Activated CD8-positive, alpha-beta memory T cell treated with anti-CD3 and anti-CD28 coated beads for 36 hours (primary cell): Measurements from ENCODE around the gene FOLR3. TPM values are rescaled to one million over a fixed set of nuclear protein-coding genes. Genes with fewer than 3 reads are reported as not detected.
"Not testable (repeated sequence)": the region's sequence is repeated elsewhere in the genome, so short reads cannot be mapped to it uniquely, and the experiment has no call there.

Experiments
- CTCF ChIA-PET: fragments of 350-600 bp; sonication (Branson Sonifier 250); formaldehyde crosslinking; loops from one replicate; lab custom pipeline; 2021; ENCODE audit warnings: antibody characterized with exemption; lab: Charles Lee
- POLR2A ChIA-PET: fragments of 350-600 bp; sonication (Branson Sonifier 250); formaldehyde crosslinking; loops from one replicate; lab custom pipeline; 2021; ENCODE audit warnings: antibody characterized with exemption; lab: Charles Lee
- total RNA-seq, 2 experiments: library from RNA; stranded (reverse); gene quantifications; one replicate each; pipeline ENCODE4 v1.2.3, GENCODE V29; 2021

Gene FOLR3
- total RNA-seq, 2 experiments from 2014 or later: not detected

- CTCF ChIA-PET: interaction anchor here (0.6 to 1.6 kb wide), 2 partner anchors 28 to 81 kb away, joined by 3 to 9 read pairs; no protein-coding TSS in a partner anchor
These were observed 19.3 kb upstream of the FOLR3 start for GRCh38 chr11:72116019-72116755.

GRCh38 chr11:72119198-72119597, 16.3 kb upstream of the FOLR3 start:
- ChIA-PET CTCF (interaction anchor here (1.9 kb wide), 1 partner anchor 25 kb away, joined by 4 read pairs; no protein-coding TSS in a partner anchor), POLR2A (no interaction called here)

More at GRCh38 chr11:72116019-72116755, 19.3 kb upstream of the FOLR3 start:
- POLR2A ChIA-PET: no interaction called here

- CTCF ChIA-PET: interaction anchor here (1.0 kb wide), 1 partner anchor 23 kb away, joined by 3 read pairs; no protein-coding TSS in a partner anchor
- POLR2A ChIA-PET: interaction anchor here (0.6 kb wide), 1 partner anchor 18 kb away, joined by 4 read pairs; no protein-coding TSS in a partner anchor
These were observed 14.6 kb upstream of the FOLR3 start for GRCh38 chr11:72120930-72121329.

GRCh38 chr11:72122607-72123006, 12.9 kb upstream of the FOLR3 start:
- POLR2A ChIA-PET: interaction anchor here (0.6 kb wide), 1 partner anchor 36 kb away, joined by 8 read pairs; no protein-coding TSS in a partner anchor
- CTCF ChIA-PET: no interaction called here

- POLR2A ChIA-PET: no interaction called here
These were observed 12.3 kb upstream of the FOLR3 start for GRCh38 chr11:72123117-72123653.

GRCh38 chr11:72124046-72124445, 11.5 kb upstream of the FOLR3 start:
- CTCF ChIA-PET: interaction anchor here (1.1 to 2.1 kb wide), 2 partner anchors 20 to 33 kb away, joined by 3 to 7 read pairs; no protein-coding TSS in a partner anchor

More at GRCh38 chr11:72123117-72123653, 12.3 kb upstream of the FOLR3 start:
- CTCF ChIA-PET: interaction anchor here (1.1 kb wide), 1 partner anchor 32 kb away, joined by 3 read pairs; no protein-coding TSS in a partner anchor

GRCh38 chr11:72125956-72126355, 9.6 kb upstream of the FOLR3 start:
- ChIA-PET CTCF (interaction anchor here (2.1 kb wide), 1 partner anchor 18 kb away, joined by 7 read pairs; no protein-coding TSS in a partner anchor), POLR2A (no interaction called here)

More at GRCh38 chr11:72124046-72124445, 11.5 kb upstream of the FOLR3 start:
- POLR2A ChIA-PET: no interaction called here

GRCh38 chr11:72127923-72128322, 7.6 kb upstream of the FOLR3 start:
- ChIA-PET CTCF (no interaction called here), POLR2A (no interaction called here)

- ChIA-PET POLR2A (no interaction called here), CTCF (no interaction called here)
These were observed 6.1 kb upstream of the FOLR3 start for GRCh38 chr11:72129381-72129780.

- CTCF ChIA-PET: no interaction called here
- POLR2A ChIA-PET: no interaction called here
These were observed 2.9 kb upstream of the FOLR3 start for GRCh38 chr11:72132646-72133045.

- ChIA-PET POLR2A (interaction anchor here (0.7 kb wide), 1 partner anchor 335 kb away, joined by 4 read pairs; no protein-coding TSS in a partner anchor), CTCF (no interaction called here)
These were observed 562 bp downstream of the FOLR3 start for GRCh38 chr11:72135891-72136683.

GRCh38 chr11:72136684-72137262, 1.2 kb downstream of the FOLR3 start:
- POLR2A ChIA-PET: interaction anchor here (0.7 kb wide), 1 partner anchor 335 kb away, joined by 4 read pairs; no protein-coding TSS in a partner anchor
- CTCF ChIA-PET: no interaction called here

GRCh38 chr11:72138821-72139390, 3.4 kb downstream of the FOLR3 start:
- ChIA-PET POLR2A (interaction anchor here (0.6 kb wide), 1 partner anchor 18 kb away, joined by 4 read pairs; no protein-coding TSS in a partner anchor), CTCF (interaction anchor here (1.2 kb wide), 2 partner anchors 44 to 114 kb away, joined by 3 read pairs; no protein-coding TSS in a partner anchor)

GRCh38 chr11:72139500-72139899, 4.0 kb downstream of the FOLR3 start:
- ChIA-PET POLR2A (no interaction called here), CTCF (interaction anchor here (1.2 kb wide), 1 partner anchor 44 kb away, joined by 3 read pairs; no protein-coding TSS in a partner anchor)

GRCh38 chr11:72140661-72141060, 5.1 kb downstream of the FOLR3 start:
- POLR2A ChIA-PET: interaction anchor here (0.6 to 0.7 kb wide), 2 partner anchors 84 kb away, joined by 5 to 6 read pairs; partner anchors contain the start of gene INPPL1
- CTCF ChIA-PET: interaction anchor here (0.7 kb wide), 1 partner anchor 107 kb away, joined by 4 read pairs; no protein-coding TSS in a partner anchor

GRCh38 chr11:72141066-72141465, 5.5 kb downstream of the FOLR3 start:
- CTCF ChIA-PET: no interaction called here
- POLR2A ChIA-PET: interaction anchor here (0.6 kb wide), 1 partner anchor 85 kb away, joined by 5 read pairs; no protein-coding TSS in a partner anchor

- POLR2A ChIA-PET, CTCF ChIA-PET: not testable (repeated sequence)
These were observed 6.6 kb downstream of the FOLR3 start for GRCh38 chr11:72142086-72142485.

- POLR2A ChIA-PET, CTCF ChIA-PET: not testable (repeated sequence)
These were observed 7.0 kb downstream of the FOLR3 start for GRCh38 chr11:72142543-72142942.
